ENCODE results near the gene PPA2.
A peak's percentile ranks its signal among the peaks of the same experiment; 100 is the strongest.

PPA2 gene

GRCh38 chr4:105490523-105490922 is 16.7 kb upstream of the PPA2 start:
- Histone ChIP-seq H3K4me2 (ENCODE audit: low read length) (no peak overlapping the region), H3K9me3 (ENCODE audit: control insufficient read depth, low read length) (no peaks in the 10 kb centered on the region), H3K27me3 (ENCODE audit: control insufficient read depth, insufficient read depth, low read length) (no peaks in the 10 kb centered on the region), H3K4me3 (ENCODE audit: low read depth, low read length) (no peak overlapping the region), H3K27ac (no peak overlapping the region), H3K79me2 (no peaks in the 10 kb centered on the region), H2AFZ (no peak overlapping the region), H3K36me3 (ENCODE audit: control insufficient read depth, insufficient read depth, low read length) (no peaks in the 10 kb centered on the region), H3K4me1 (no peaks in the 10 kb centered on the region), H3K9ac (no peak overlapping the region)
- TF ChIP-seq, protein P1, sequence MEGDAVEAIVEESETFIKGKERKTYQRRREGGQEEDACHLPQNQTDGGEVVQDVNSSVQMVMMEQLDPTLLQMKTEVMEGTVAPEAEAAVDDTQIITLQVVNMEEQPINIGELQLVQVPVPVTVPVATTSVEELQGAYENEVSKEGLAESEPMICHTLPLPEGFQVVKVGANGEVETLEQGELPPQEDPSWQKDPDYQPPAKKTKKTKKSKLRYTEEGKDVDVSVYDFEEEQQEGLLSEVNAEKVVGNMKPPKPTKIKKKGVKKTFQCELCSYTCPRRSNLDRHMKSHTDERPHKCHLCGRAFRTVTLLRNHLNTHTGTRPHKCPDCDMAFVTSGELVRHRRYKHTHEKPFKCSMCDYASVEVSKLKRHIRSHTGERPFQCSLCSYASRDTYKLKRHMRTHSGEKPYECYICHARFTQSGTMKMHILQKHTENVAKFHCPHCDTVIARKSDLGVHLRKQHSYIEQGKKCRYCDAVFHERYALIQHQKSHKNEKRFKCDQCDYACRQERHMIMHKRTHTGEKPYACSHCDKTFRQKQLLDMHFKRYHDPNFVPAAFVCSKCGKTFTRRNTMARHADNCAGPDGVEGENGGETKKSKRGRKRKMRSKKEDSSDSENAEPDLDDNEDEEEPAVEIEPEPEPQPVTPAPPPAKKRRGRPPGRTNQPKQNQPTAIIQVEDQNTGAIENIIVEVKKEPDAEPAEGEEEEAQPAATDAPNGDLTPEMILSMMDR (IDR thresholded peaks at IDR 0.05): no peak

DNA sequence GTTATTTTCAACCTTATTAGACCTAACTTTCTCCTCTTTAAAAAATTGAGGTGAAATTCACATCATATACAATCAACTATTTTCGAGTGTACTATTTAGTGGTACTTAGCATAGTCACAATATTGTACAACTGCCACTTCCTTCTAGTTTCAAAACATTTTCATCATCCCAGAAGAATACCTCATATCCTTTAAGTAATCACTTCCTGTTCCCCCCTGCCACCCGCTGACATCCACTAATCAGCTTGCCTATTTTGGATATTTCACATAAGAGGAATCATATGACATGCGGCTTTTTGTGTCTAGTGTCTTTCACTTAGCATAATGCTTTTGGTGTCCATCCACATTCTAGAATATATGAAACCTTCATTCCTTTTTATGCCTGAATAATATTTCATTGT is 10.0 kb upstream of the PPA2 start:
- Histone ChIP-seq H3K4me1 (no peaks in the 10 kb centered on the region), H2AFZ (no peak overlapping the region)
- TF ChIP-seq, protein P1 (IDR thresholded peaks at IDR 0.05): no peak

DNA sequence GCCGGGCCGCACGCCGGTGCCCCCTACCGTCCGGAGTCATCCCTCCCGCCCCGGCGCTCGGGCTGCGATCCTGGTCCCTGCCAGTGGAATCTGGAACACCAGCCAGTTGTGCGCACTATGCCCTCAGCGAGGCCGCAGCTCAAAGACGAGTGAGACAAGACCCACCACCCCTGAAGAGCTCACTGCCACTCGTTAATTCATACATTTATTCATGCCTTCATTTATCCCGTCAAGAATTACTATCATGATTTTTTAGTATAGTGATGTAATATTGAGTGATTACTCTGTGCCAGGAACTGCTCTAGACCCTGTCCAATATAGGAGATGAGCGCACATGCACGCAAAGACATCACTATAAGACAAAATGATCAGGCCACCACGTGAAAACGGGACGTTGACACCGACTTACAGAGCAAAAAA is 247 bp upstream of the PPA2 start:
- Histone ChIP-seq H3K27me3 (ENCODE audit: control insufficient read depth, insufficient read depth, low read length) (no peaks in the 10 kb centered on the region), H3K27ac (peak overlapping the region; percentile 97), H2AFZ (peak overlapping the region; percentile 99), H3K79me2 (peaks cover 6% of the 10 kb centered on the region), H3K36me3 (ENCODE audit: control insufficient read depth, insufficient read depth, low read length) (no peaks in the 10 kb centered on the region), H3K9me3 (ENCODE audit: control insufficient read depth, low read length) (no peaks in the 10 kb centered on the region), H3K4me2 (ENCODE audit: low read length) (peak overlapping the region; percentile 82), H3K9ac (no peak overlapping the region), H3K4me3 (ENCODE audit: low read depth, low read length) (peak overlapping the region; percentile 80), H3K4me1 (peaks cover 12% of the 10 kb centered on the region)
- TF ChIP-seq, protein P1 (IDR thresholded peaks at IDR 0.05): peak; percentile 81

More for the DNA sequence above, 10.0 kb upstream of the PPA2 start:
- Histone ChIP-seq H3K79me2 (no peaks in the 10 kb centered on the region), H3K4me3 (ENCODE audit: low read depth, low read length) (no peak overlapping the region), H3K4me2 (ENCODE audit: low read length) (no peak overlapping the region), H3K9ac (no peak overlapping the region), H3K36me3 (ENCODE audit: control insufficient read depth, insufficient read depth, low read length) (no peaks in the 10 kb centered on the region), H3K27me3 (ENCODE audit: control insufficient read depth, insufficient read depth, low read length) (no peaks in the 10 kb centered on the region), H3K27ac (no peak overlapping the region), H3K9me3 (ENCODE audit: control insufficient read depth, low read length) (no peaks in the 10 kb centered on the region)

DNA sequence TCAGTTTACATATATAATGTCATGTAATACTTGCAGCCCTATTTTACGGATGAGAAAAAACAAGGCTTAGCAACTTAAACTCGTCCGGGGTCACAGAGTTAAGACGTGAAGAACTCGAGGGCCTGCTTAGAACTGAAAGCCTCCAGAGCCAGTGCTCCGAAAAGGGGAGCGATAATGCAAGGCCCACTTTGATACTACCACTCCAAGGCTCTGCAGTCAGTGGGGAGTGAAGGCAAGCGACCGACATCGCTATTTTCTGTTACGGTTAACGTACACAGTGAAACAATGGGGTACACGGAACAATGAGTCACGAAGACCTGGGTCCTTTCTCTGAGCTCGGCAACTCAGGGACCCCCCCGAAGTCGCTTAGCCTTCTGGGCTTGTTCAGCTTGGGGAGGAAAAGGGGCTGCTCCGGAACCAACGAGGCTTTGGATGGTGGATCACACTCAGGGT is 965 bp downstream of the PPA2 start:
- Histone ChIP-seq H3K79me2 (peaks cover 9% of the 10 kb centered on the region), H3K36me3 (ENCODE audit: control insufficient read depth, insufficient read depth, low read length) (no peaks in the 10 kb centered on the region), H3K9ac (peak overlapping the region; percentile 88), H3K4me3 (ENCODE audit: low read depth, low read length) (peak overlapping the region; percentile 80), H3K27ac (peak overlapping the region; percentile 97), H3K4me2 (ENCODE audit: low read length) (peak overlapping the region; percentile 82), H2AFZ (peak overlapping the region; percentile 99), H3K27me3 (ENCODE audit: control insufficient read depth, insufficient read depth, low read length) (no peaks in the 10 kb centered on the region), H3K4me1 (peaks cover 12% of the 10 kb centered on the region), H3K9me3 (ENCODE audit: control insufficient read depth, low read length) (no peaks in the 10 kb centered on the region)
- TF ChIP-seq, protein P1 (IDR thresholded peaks at IDR 0.05): no peak

- no peaks in the 10 kb centered on the region for H3K27me3 ChIP-seq (ENCODE audit: control insufficient read depth, insufficient read depth, low read length)
- no peaks in the 10 kb centered on the region for H3K36me3 ChIP-seq (ENCODE audit: control insufficient read depth, insufficient read depth, low read length)
- peak overlapping the region; percentile 82 for H3K4me2 ChIP-seq (ENCODE audit: low read length)
- H3K9ac ChIP-seq: peak overlapping the region; percentile 37
- H3K4me1 ChIP-seq: peaks cover 12% of the 10 kb centered on the region
- H3K9me3 ChIP-seq (ENCODE audit: control insufficient read depth, low read length): no peaks in the 10 kb centered on the region
- TF ChIP-seq, protein P1 (IDR thresholded peaks at IDR 0.05): peak; percentile 49
- no peak overlapping the region for H2AFZ ChIP-seq
- H3K4me3 ChIP-seq (ENCODE audit: low read depth, low read length): peak overlapping the region; percentile 80
- H3K79me2 ChIP-seq: peaks cover 12% of the 10 kb centered on the region
- H3K27ac ChIP-seq: peak overlapping the region; percentile 15
Observed at GRCh38 chr4:105471566-105472176, 2.2 kb downstream of the PPA2 start.

Measured in parathyroid adenoma (tissue), 2 donors.